Adrenal gland (tissue), 12 donors: Measurements from ENCODE around the gene LYRM4. TPM values are rescaled to one million over a fixed set of nuclear protein-coding genes. Genes with fewer than 3 reads are reported as not detected.
A peak's percentile ranks its signal among the peaks of the same experiment; 100 is the strongest.

Experiments
- DNase-seq, 7 donors: peaks; one replicate each; pipeline ENCODE4 v3.0.0-alpha.2; 2019 to 2020
- H3K27ac ChIP-seq, 5 donors: fragments of 200-600 bp; sonication (generic) in 4 of 5; 1 replicate in 3 of 5; 2 replicates in 2 of 5; pipeline versions ENCODE4 v1.5.1 to v1.8.0; 2016 to 2020; ENCODE audit warnings: mild to moderate bottlenecking in 1 of 5
- H3K27me3 ChIP-seq: fragments of 200-600 bp; 2 replicates; pipeline ENCODE4 v1.8.0; 2021
- H3K36me3 ChIP-seq, 2 donors: fragments of 200-600 bp; replicated peaks in 1 of 2; 1 replicate in 1 of 2; 2 replicates in 1 of 2; pipeline versions ENCODE4 v1.5.1 to v1.8.0; 2018 to 2022
- H3K4me1 ChIP-seq, 2 donors: fragments of 200-600 bp; replicated peaks in 1 of 2; 1 replicate in 1 of 2; 2 replicates in 1 of 2; pipeline versions ENCODE4 v1.5.1 to v1.8.0; 2018 to 2021
- H3K4me3 ChIP-seq, 4 donors: fragments of 200-600 bp; sonication (generic) in 3 of 4; one replicate each; pipeline ENCODE4 v1.5.1; 2016 to 2018
- H3K9me3 ChIP-seq, 3 donors: fragments of 200-600 bp; sonication (generic) in 1 of 3; replicated peaks in 1 of 3; 1 replicate in 2 of 3; 2 replicates in 1 of 3; pipeline versions ENCODE4 v1.5.1 to v1.8.0; 2016 to 2021
- POLR2A ChIP-seq, 2 donors: fragments of 450-650 bp; IDR thresholded peaks; one replicate each; pipeline ENCODE4 v1.6.1; 2017; ENCODE audit warnings: antibody characterized with exemption in 2 of 2, mild to moderate bottlenecking in 2 of 2, moderate library complexity in 1 of 2
- WGBS, 4 donors: extraction: QIAGEN DNeasy Blood & Tissue Kit in 2 of 4; methylation state at CpG; one replicate each; pipeline versions ENCODE4 v1.1.5 to v1.1.7; 2013 to 2017; 5-methylcytosine and 5-hydroxymethylcytosine counted together
- intact Hi-C, 2 donors: fragments of 100-400 bp; cut with DNase I; formaldehyde crosslinking; loops; one replicate each; pipeline versions ENCODE4 v1.14.1 to v1.15.0; 2022 to 2023
- polyA plus RNA-seq, 3 donors: library from polyadenylated mRNA; stranded (reverse); fragments of 200-250 nt in 2 of 3; fragments of 350-450 nt in 1 of 3; fragmentation: Illumina TruSeq in 1 of 3; extraction: RNeasy Lipid Tissue Mini Kit (QIAGEN cat#74804) in 1 of 3; gene quantifications; one replicate each; pipeline ENCODE4 v1.2.3, GENCODE V29; 2013 to 2014
- total RNA-seq, 9 donors: library from RNA; depleted of rRNA in 4 of 9; stranded (reverse); fragments of >200 nt in 4 of 9; fragments of 120-200 nt in 1 of 9; fragmentation: NEBNext Ultra II Directional in 1 of 9; extraction: Animal tissue kit (Norgen Biotek cat#: 25700) in 1 of 9; gene quantifications; one replicate each; pipeline versions ENCODE4 v1.1.0 to v1.2.4, GENCODE V29; 2013 to 2023
- TF ChIP-seq, protein P1 (sequence below), 6 experiments: fragments of 450-650 bp in 4 of 6; fragments of 200-600 bp in 2 of 6; sonication (generic) in 1 of 6; IDR thresholded peaks; 1 replicate in 5 of 6; 2 replicates in 1 of 6; pipeline versions ENCODE4 v1.5.1 to v1.8.0; 2016 to 2021; ENCODE audit warnings: antibody characterized with exemption in 6 of 6, mild to moderate bottlenecking in 2 of 6, moderate library complexity in 1 of 6
- donor health status: healthy with polysubstance abuse.
- donor health status: Bipolar disorder and iron deficiency.
- donor health status: DM: yes; HTN: yes; CAD: no.
- donor health status: DM: no; HTN: no; CAD: no.
- donor health status: DM: no; HTN: no; CAD: no.
- donor health status: DM: yes; HTN: yes; CAD: no.

Gene LYRM4
- total and polyA plus RNA-seq, 12 donors = 16.1 to 65.1 (median 29.9) TPM

DNA sequence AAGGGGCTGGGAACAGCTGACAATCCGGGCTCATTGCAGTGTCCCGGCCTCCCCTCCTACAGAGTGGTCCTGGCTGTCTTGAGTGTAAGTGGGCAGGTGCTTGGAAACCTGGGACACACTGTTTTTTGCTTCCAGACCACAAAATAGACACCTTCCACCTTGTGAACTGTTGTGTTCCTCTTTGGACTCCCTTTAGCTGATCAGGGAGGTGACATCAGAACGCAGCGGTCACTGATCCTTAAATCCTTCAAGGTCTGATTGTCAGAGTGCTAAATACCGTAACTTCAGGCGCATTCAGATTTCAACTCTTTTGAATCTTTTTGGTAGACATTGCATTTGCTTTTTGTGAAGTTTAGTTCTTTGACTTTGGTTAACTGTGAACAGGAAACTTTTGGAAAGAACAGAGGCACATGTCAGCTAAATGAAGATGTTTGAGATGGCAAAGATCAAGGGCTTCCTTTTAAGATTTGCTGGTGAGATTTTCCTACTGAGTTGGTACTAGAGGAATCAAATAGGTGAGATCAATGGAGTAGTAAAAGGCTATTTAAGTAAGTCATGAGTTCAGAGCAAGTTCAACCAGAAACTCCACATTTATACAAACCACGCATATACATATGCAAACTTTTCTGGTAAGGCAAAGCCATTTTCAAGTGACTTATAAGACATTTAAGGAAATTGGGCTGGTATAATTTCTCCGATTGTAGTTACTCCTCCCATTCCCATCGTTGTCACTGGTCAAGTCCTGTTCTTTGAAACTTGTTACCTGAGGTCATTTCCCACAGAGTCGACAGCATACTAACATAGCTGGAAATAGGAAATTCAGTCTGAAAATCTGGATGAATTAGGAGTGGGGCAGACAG lies 169.3 kb downstream of the LYRM4 start:
- Histone ChIP-seq H3K4me3 (no peak overlapping the region), H3K27me3 (no peaks in the 10 kb centered on the region), H3K4me1 (peaks cover under 1 to 8% of the 10 kb centered on the region in 2 donors), H3K36me3 (no peaks in the 10 kb centered on the region), H3K9me3 (no peaks in the 10 kb centered on the region), H3K27ac (no peak overlapping the region)
- no peak for TF ChIP-seq POLR2A (IDR thresholded peaks at IDR 0.05)
- TF ChIP-seq, protein P1, sequence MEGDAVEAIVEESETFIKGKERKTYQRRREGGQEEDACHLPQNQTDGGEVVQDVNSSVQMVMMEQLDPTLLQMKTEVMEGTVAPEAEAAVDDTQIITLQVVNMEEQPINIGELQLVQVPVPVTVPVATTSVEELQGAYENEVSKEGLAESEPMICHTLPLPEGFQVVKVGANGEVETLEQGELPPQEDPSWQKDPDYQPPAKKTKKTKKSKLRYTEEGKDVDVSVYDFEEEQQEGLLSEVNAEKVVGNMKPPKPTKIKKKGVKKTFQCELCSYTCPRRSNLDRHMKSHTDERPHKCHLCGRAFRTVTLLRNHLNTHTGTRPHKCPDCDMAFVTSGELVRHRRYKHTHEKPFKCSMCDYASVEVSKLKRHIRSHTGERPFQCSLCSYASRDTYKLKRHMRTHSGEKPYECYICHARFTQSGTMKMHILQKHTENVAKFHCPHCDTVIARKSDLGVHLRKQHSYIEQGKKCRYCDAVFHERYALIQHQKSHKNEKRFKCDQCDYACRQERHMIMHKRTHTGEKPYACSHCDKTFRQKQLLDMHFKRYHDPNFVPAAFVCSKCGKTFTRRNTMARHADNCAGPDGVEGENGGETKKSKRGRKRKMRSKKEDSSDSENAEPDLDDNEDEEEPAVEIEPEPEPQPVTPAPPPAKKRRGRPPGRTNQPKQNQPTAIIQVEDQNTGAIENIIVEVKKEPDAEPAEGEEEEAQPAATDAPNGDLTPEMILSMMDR (IDR thresholded peaks at IDR 0.05) = no peak
- WGBS, 4 donors = 93 to 95% (median 94%) methylated on average over 10 of the region's 10 CpGs
- intact Hi-C loops = no loop called here
- DNase-seq = peak in 1 of 7 donors; percentile 44

DNA sequence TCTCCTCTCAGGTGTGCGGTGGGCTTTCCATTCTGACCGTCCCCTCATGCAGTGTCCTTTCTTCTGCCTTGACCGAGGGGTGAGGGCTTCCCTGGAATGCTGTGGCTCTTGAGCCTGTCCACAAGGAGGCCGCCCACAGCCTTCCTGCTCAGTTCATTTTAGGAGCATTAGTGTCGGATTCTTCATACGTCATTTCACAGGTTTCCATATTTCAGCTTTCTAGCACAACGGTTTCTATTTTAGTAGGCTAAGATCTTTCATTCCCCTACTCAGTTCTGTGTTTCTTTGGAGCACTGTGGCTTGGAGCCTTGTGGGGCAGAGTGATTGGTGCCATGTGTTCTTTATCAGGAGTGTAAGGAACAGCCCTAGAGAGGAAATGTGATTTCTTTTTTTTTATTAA lies 170.1 kb downstream of the LYRM4 start:
- Histone ChIP-seq H3K36me3 (no peaks in the 10 kb centered on the region), H3K27ac (no peak overlapping the region), H3K27me3 (no peaks in the 10 kb centered on the region), H3K4me3 (no peak overlapping the region), H3K9me3 (no peaks in the 10 kb centered on the region), H3K4me1 (peaks cover 7 to 17% of the 10 kb centered on the region in 2 donors)
- peak in 1 of 7 donors; percentile 33 for DNase-seq
- TF ChIP-seq, protein P1 (IDR thresholded peaks at IDR 0.05) = no peak
- no peak for TF ChIP-seq POLR2A (IDR thresholded peaks at IDR 0.05)
- WGBS, 4 donors = 85 to 94% (median 87%) methylated on average over 7 of the region's 7 CpGs
- intact Hi-C loops = no loop called here

DNA sequence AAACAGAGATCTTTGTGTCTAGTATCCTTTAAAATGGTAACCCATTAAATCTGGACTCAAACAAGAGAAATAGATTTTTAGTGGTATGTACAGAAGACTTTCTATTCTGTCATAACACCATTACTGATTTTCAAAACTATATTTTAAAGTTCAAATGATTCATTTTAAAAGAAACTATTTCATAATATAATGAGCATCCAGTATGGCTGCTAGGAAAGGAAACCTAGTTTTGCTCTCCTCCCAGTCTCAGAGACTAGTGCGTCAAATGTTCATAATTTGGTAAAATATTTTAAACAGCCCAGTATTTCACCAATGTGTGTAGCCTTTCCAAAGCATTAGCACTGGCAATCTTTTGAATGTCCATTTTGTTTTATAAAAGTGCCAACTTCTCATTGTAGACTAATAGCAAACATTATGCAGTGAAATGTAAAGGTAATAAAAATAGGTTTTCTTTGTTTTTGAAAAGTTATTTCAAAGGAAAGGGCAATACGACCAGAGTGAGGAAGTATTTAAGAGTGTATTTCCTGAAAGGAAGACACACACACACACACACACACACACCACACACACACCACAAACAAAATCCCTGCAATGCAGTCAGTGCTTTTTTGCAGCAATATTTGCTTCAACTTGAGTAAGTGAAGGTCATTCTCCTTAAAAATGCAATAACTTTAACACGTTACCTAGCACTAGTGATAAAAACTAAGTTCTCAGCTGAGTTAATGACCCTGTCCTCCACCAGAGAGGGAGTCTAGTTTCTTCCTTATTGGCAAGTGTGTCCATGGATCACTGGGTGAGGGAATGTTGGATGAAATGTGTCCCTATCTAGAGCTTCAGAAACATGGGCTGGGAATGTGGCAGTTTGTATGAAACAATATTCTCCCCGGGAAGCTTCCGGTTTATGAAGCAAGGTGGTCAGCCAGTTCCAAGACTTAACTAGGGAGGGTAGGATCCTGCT lies 171.0 kb downstream of the LYRM4 start:
- WGBS, 4 donors = 70 to 79% (median 73%) methylated on average over 3 to 5 of the region's 5 CpGs
- H3K4me1 ChIP-seq = peaks cover 7 to 17% of the 10 kb centered on the region in 2 donors
- no peak for DNase-seq
- H3K4me3 ChIP-seq = no peak overlapping the region
- TF ChIP-seq, protein P1 (IDR thresholded peaks at IDR 0.05) = no peak
- no peak for TF ChIP-seq POLR2A (IDR thresholded peaks at IDR 0.05)
- intact Hi-C loops = no loop called here
- no peaks in the 10 kb centered on the region for H3K9me3 ChIP-seq
- no peaks in the 10 kb centered on the region for H3K36me3 ChIP-seq
- no peaks in the 10 kb centered on the region for H3K27me3 ChIP-seq
- no peak overlapping the region for H3K27ac ChIP-seq

DNA sequence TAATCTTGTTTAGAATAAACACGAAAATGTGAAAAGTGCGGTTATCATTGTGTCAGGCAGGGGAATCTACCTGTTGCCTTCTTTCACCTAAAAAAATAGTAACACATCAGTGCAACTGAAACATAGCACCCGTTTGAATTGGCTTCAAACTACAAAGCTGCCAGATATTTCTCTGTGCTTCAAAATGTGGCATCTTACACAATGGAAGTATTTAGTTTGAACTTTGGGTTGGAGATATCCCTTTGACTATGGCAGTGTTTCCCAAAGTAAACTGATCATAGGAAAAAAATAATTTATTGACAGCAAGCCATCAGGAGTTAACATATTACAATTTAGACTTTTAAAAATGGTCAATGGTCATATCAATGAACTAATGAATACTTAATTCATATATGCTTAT lies 172.0 kb downstream of the LYRM4 start:
- Histone ChIP-seq H3K36me3 (no peaks in the 10 kb centered on the region), H3K4me3 (no peak overlapping the region), H3K27ac (no peak overlapping the region), H3K9me3 (no peaks in the 10 kb centered on the region), H3K4me1 (peaks cover 7 to 21% of the 10 kb centered on the region in 2 donors), H3K27me3 (no peaks in the 10 kb centered on the region)
- 65 to 90% (median 83%) methylated on average over 3 of the region's 3 CpGs for WGBS, 4 donors
- TF ChIP-seq, protein P1 (IDR thresholded peaks at IDR 0.05) = no peak
- TF ChIP-seq POLR2A (IDR thresholded peaks at IDR 0.05) = no peak
- intact Hi-C loops = no loop called here
- no peak for DNase-seq
